H1 (cell line): ENCODE measurements around the gene SFXN4. TPM values are rescaled to one million over a fixed set of nuclear protein-coding genes. Genes with fewer than 3 reads are reported as not detected.

Experiments
- CTCF ChIA-PET: fragments of 300-600 bp; sonication (Branson Sonifier 250); formaldehyde crosslinking; loops from one replicate; lab custom pipeline; 2021; ENCODE audit not compliant: partially characterized antibody; lab: Charles Lee
- POLR2A ChIA-PET: fragments of 300-600 bp; sonication (Branson Sonifier 250); formaldehyde crosslinking; loops from one replicate; lab custom pipeline; 2021; ENCODE audit warnings: inconsistent platforms; ENCODE audit not compliant: partially characterized antibody; lab: Charles Lee
- DNase-seq, 2 experiments: peaks; one replicate each; pipeline versions ENCODE4 v3.0.0 to v3.0.0-alpha.2; 2010 to 2022; ENCODE audit warnings: low spot score in 2 of 2, low read depth in 1 of 2, mixed read lengths in 1 of 2
- FAIRE-seq: peaks from 2 replicates; lab custom pipeline; 2011; peaks lifted over from hg19 to GRCh38; lab: Jason Lieb, UNC
- H2AFZ ChIP-seq: 2 replicates; pipeline ENCODE4 v1.8.1; 2012; ENCODE audit warnings: low read length, inconsistent platforms
- H2AK5ac ChIP-seq: 2 replicates; pipeline ENCODE4 v1.6.1; 2013; ENCODE audit warnings: low read depth, low read length
- H2BK120ac ChIP-seq: replicated peaks from 2 replicates; pipeline ENCODE3; 2013; ENCODE audit warnings: low read depth, low read length, inconsistent platforms
- H2BK12ac ChIP-seq: 2 replicates; pipeline ENCODE4 v1.6.1; 2013; ENCODE audit warnings: low read depth, low read length
- H2BK15ac ChIP-seq: 2 replicates; pipeline ENCODE4 v1.6.1; 2013; ENCODE audit warnings: low read length
- H2BK20ac ChIP-seq: 2 replicates; pipeline ENCODE4 v1.6.1; 2013; ENCODE audit warnings: low read length
- H2BK5ac ChIP-seq: 2 replicates; pipeline ENCODE4 v1.6.1; 2013; ENCODE audit warnings: low read depth, low read length
- H3K14ac ChIP-seq: 2 replicates; pipeline ENCODE4 v1.6.1; 2013; ENCODE audit warnings: inconsistent platforms; ENCODE audit not compliant: insufficient read length
- H3K18ac ChIP-seq: 2 replicates; pipeline ENCODE4 v1.6.1; 2013; ENCODE audit warnings: low read length; ENCODE audit errors: extremely low read depth
- H3K23ac ChIP-seq: 2 replicates; pipeline ENCODE4 v1.6.1; 2013; ENCODE audit warnings: inconsistent platforms; ENCODE audit not compliant: insufficient read length
- H3K23me2 ChIP-seq: 2 replicates; pipeline ENCODE4 v1.6.1; 2013; ENCODE audit warnings: low read depth, low read length
- H3K27ac ChIP-seq: 2 replicates; pipeline ENCODE4 v1.6.1; 2011; ENCODE audit warnings: low read depth, low read length, inconsistent platforms
- H3K27me3 ChIP-seq, 4 experiments: replicated peaks in 1 of 4; 1 replicate in 1 of 4; 2 replicates in 3 of 4; pipeline versions ENCODE4 v1.6.1 to v1.8.1; 2011 to 2013; ENCODE audit warnings: low read length in 3 of 4, mild to moderate bottlenecking in 3 of 4, inconsistent platforms in 2 of 4, mixed read lengths in 2 of 4, moderate library complexity in 1 of 4; ENCODE audit not compliant: control insufficient read depth in 3 of 4, insufficient read depth in 3 of 4; ENCODE audit errors: extremely low read depth in 1 of 4
- H3K36me3 ChIP-seq, 4 experiments: 2 replicates each; pipeline versions ENCODE4 v1.6.1 to v1.8.1; 2011 to 2013; ENCODE audit warnings: mild to moderate bottlenecking in 4 of 4, low read length in 3 of 4, moderate library complexity in 2 of 4, control low read depth in 1 of 4, inconsistent platforms in 1 of 4; ENCODE audit not compliant: insufficient read depth in 4 of 4, control insufficient read depth in 2 of 4
- H3K4ac ChIP-seq: replicated peaks from 2 replicates; pipeline ENCODE3; 2013; ENCODE audit warnings: low read length, low read depth, mixed read lengths, inconsistent platforms; ENCODE audit not compliant: insufficient read length
- H3K4me1 ChIP-seq, 4 experiments: replicated peaks in 1 of 4; 1 replicate in 1 of 4; 2 replicates in 3 of 4; pipeline versions ENCODE4 v1.6.1 to v1.8.1; 2011 to 2013; ENCODE audit warnings: low read length in 3 of 4, inconsistent platforms in 2 of 4, mixed read lengths in 1 of 4; ENCODE audit not compliant: insufficient read depth in 4 of 4, control insufficient read depth in 3 of 4
- H3K4me2 ChIP-seq, 2 experiments: 2 replicates each; pipeline versions ENCODE4 v1.6.1 to v1.8.1; 2011 to 2013; ENCODE audit warnings: low read depth in 2 of 2, low read length in 2 of 2, control low read depth in 1 of 2, inconsistent platforms in 1 of 2, mild to moderate bottlenecking in 1 of 2; ENCODE audit not compliant: insufficient read depth in 1 of 2
- H3K4me3 ChIP-seq, 4 experiments: fragments of 200-600, 300-600 bp in 1 of 4; sonication (generic), shearing (Covaris generic), sonication (Bioruptor Twin) in 1 of 4; 2 replicates each; pipeline versions ENCODE4 v1.5.1 to v1.8.1; 2011 to 2016; ENCODE audit warnings: low read length in 4 of 4, low read depth in 3 of 4, control low read depth in 2 of 4, inconsistent platforms in 2 of 4, mild to moderate bottlenecking in 2 of 4, mixed read lengths in 1 of 4, moderate library complexity in 1 of 4; ENCODE audit not compliant: insufficient read depth in 2 of 4; ENCODE audit errors: extremely low read depth in 1 of 4
- H3K56ac ChIP-seq: replicated peaks from 2 replicates; pipeline ENCODE3; 2013; ENCODE audit warnings: low read depth, mild to moderate bottlenecking, mixed read lengths, low read length, inconsistent platforms; ENCODE audit not compliant: insufficient read length
- H3K79me1 ChIP-seq: 2 replicates; pipeline ENCODE4 v1.6.1; 2013; ENCODE audit warnings: low read depth, low read length, control low read depth
- H3K79me2 ChIP-seq, 2 experiments: 2 replicates each; pipeline versions ENCODE4 v1.6.1 to v1.8.1; 2012 to 2013; ENCODE audit warnings: low read length in 2 of 2, mild to moderate bottlenecking in 2 of 2, inconsistent platforms in 1 of 2; ENCODE audit not compliant: insufficient read depth in 2 of 2, control insufficient read depth in 1 of 2
- H3K9ac ChIP-seq, 4 experiments: replicated peaks in 1 of 4; 1 replicate in 1 of 4; 2 replicates in 3 of 4; pipeline versions ENCODE4 v1.6.1 to v1.8.1; 2011 to 2013; ENCODE audit warnings: low read depth in 3 of 4, low read length in 3 of 4, control low read depth in 2 of 4, mild to moderate bottlenecking in 2 of 4, moderate library complexity in 2 of 4, inconsistent platforms in 1 of 4; ENCODE audit errors: extremely low read depth in 1 of 4
- H3K9me3 ChIP-seq, 2 experiments: 2 replicates each; pipeline versions ENCODE4 v1.6.1 to v1.8.1; 2012 to 2013; ENCODE audit warnings: mild to moderate bottlenecking in 2 of 2, moderate library complexity in 2 of 2, control low read depth in 1 of 2, inconsistent platforms in 1 of 2, low read depth in 1 of 2, low read length in 1 of 2, mixed read lengths in 1 of 2; ENCODE audit not compliant: insufficient read depth in 2 of 2
- H4K20me1 ChIP-seq, 2 experiments: replicated peaks in 1 of 2; 2 replicates each; pipeline versions ENCODE3 to v1.8.1; 2011 to 2013; ENCODE audit warnings: inconsistent platforms in 2 of 2, low read length in 2 of 2, mild to moderate bottlenecking in 1 of 2; ENCODE audit not compliant: insufficient read depth in 2 of 2, control insufficient read depth in 1 of 2
- H4K5ac ChIP-seq: 2 replicates; pipeline ENCODE4 v1.6.1; 2013; ENCODE audit warnings: low read length, low read depth, mixed read lengths, inconsistent platforms; ENCODE audit not compliant: insufficient read length
- H4K8ac ChIP-seq: 2 replicates; pipeline ENCODE4 v1.8.0; 2013; ENCODE audit warnings: mild to moderate bottlenecking, moderate library complexity, low read length, inconsistent platforms; ENCODE audit not compliant: insufficient read depth; ENCODE audit errors: extremely low read depth
- H4K91ac ChIP-seq: replicated peaks from 2 replicates; pipeline ENCODE3; 2013; ENCODE audit warnings: low read length, mixed read lengths, inconsistent platforms; ENCODE audit not compliant: insufficient read length
- CBX8 ChIP-seq: fragments of 300-800, 300-1000 bp; sonication (generic); IDR thresholded peaks from 2 replicates; pipeline ENCODE4 v1.7.1; 2016; ENCODE audit warnings: low read depth, low read length, borderline replicate concordance
- CTBP2 ChIP-seq: IDR thresholded peaks from 2 replicates; pipeline ENCODE4 v1.7.0; 2011; ENCODE audit warnings: borderline replicate concordance, mild to moderate bottlenecking, moderate library complexity, mixed read lengths, low read length; ENCODE audit not compliant: insufficient read depth, insufficient read length
- E2F6 ChIP-seq: IDR thresholded peaks from 2 replicates; pipeline ENCODE4 v1.6.1; 2012; ENCODE audit warnings: inconsistent platforms
- EP300 ChIP-seq, 2 experiments: IDR thresholded peaks; 1 replicate in 1 of 2; 2 replicates in 1 of 2; pipeline ENCODE4 v1.6.1; 2011 to 2012; ENCODE audit warnings: low read depth in 2 of 2, low read length in 2 of 2, mild to moderate bottlenecking in 2 of 2, borderline replicate concordance in 1 of 2, inconsistent platforms in 1 of 2, moderate library complexity in 1 of 2
- FOSL1 ChIP-seq: IDR thresholded peaks from 2 replicates; pipeline ENCODE4 v1.6.1; 2011; ENCODE audit warnings: mild to moderate bottlenecking, low read depth, low read length, moderate library complexity; ENCODE audit not compliant: insufficient read depth
- GTF2F1 ChIP-seq: IDR thresholded peaks from 2 replicates; pipeline ENCODE4 v1.6.1; 2012; ENCODE audit warnings: low read depth, low read length, improper control_type of control experiment, borderline replicate concordance
- NRF1 ChIP-seq: IDR thresholded peaks from 2 replicates; pipeline ENCODE4 v1.6.1; 2011; ENCODE audit warnings: mild to moderate bottlenecking, low read depth, low read length, improper control_type of control experiment
- PHF8 ChIP-seq: fragments of 200-600 bp; sonication (generic); conservative IDR thresholded peaks from 2 replicates; pipeline ENCODE4 v1.7.1; 2012; ENCODE audit warnings: low read depth, mild to moderate bottlenecking, inconsistent platforms, low read length, moderate library complexity
- SUZ12 ChIP-seq: fragments of 200-600 bp; sonication (generic); IDR thresholded peaks from 2 replicates; pipeline ENCODE4 v1.6.1; 2012; ENCODE audit warnings: mild to moderate bottlenecking, inconsistent platforms, low read length, moderate library complexity, mixed read lengths
- TCF12 ChIP-seq: IDR thresholded peaks from 2 replicates; pipeline ENCODE4 v1.6.1; 2011; ENCODE audit warnings: low read depth, mild to moderate bottlenecking, low read length
- TEAD4 ChIP-seq: IDR thresholded peaks from 2 replicates; pipeline ENCODE4 v1.6.1; 2012; ENCODE audit warnings: low read depth, low read length, inconsistent platforms, mixed read lengths
- YY1 ChIP-seq: IDR thresholded peaks from 2 replicates; pipeline ENCODE4 v1.6.1; 2011; ENCODE audit warnings: low read depth, mild to moderate bottlenecking, low read length
- WGBS, 2 experiments: shearing (Covaris generic) in 1 of 2; methylation state at CpG; one replicate each; pipeline versions ENCODE4 v1.1.6 to v1.1.7; 2013 to 2015; ENCODE audit warnings: low lambda C conversion rate in 2 of 2, mixed read lengths in 2 of 2, inconsistent platforms in 1 of 2, low coverage in 1 of 2, missing lambda C conversion rate in 1 of 2; ENCODE audit not compliant: insufficient replicate concordance in 2 of 2, insufficient coverage in 1 of 2, insufficient read length in 1 of 2; ENCODE audit errors: extremely low coverage in 1 of 2, missing lambda C conversion rate in 1 of 2; 5-methylcytosine and 5-hydroxymethylcytosine counted together
- polyA plus RNA-seq, 7 experiments: library from polyadenylated mRNA; depleted of rRNA in 3 of 7; stranded (reverse) in 5 of 7; unstranded in 2 of 7; fragments of >200 nt in 5 of 7; fragments of 200-250 nt in 2 of 7; gene quantifications; 1 replicate in 5 of 7; 2 replicates in 1 of 7; 4 replicates in 1 of 7; pipeline versions ENCODE4 v1.2.1 to v1.2.3, GENCODE V29; 2011 to 2013; ENCODE audit warnings: missing spikeins in 2 of 7, mixed read lengths in 2 of 7
- total RNA-seq: library from RNA; stranded (reverse); fragmentation: NEBNext Ultra II Directional; extraction: Animal tissue kit (Norgen Biotek cat#: 25700); gene quantifications from 2 replicates; pipeline ENCODE4 v1.2.1, GENCODE V29; 2021

SFXN4 gene
- total and polyA plus RNA-seq, 2 of the 8 experiments (the other 6 are each of a cell fraction or from before 2014, with no cell fraction given), result 15.4 to 21.6 TPM

- peaks cover 3 to 26% (median 9%) of the 10 kb centered on the region in 4 experiments; a peak in 6 of 8 replicates for H3K36me3 ChIP-seq
- H2BK12ac ChIP-seq, result no peak overlapping the region
- H3K4ac ChIP-seq, result no peak overlapping the region
- CTCF ChIA-PET, result interaction anchor here (0.6 kb wide), 1 partner anchor 199 kb away, joined by 3 read pairs; no protein-coding TSS in a partner anchor
- no peak overlapping the region for H4K91ac ChIP-seq
- H3K79me1 ChIP-seq, result no peaks in the 10 kb centered on the region
- H2BK5ac ChIP-seq, result no peak overlapping the region
- DNase-seq (no peak), FAIRE-seq (no peak)
- H3K9ac ChIP-seq, result no peak overlapping the region; a peak in 1 of 7 replicates
- TF ChIP-seq YY1 (no peak), TEAD4 (no peak), PHF8 (no peak), SUZ12 (no peak), CBX8 (no peak), FOSL1 (no peak), E2F6 (no peak), GTF2F1 (no peak), CTBP2 (no peak), TCF12 (no peak), EP300 (IDR thresholded peaks at IDR 0.05; ENCODE audit: borderline replicate concordance in 1 of 2, low read depth in 2 of 2, low read length in 2 of 2) (no peak), NRF1 (no peak)
- peaks cover 0 to 2% of the 10 kb centered on the region in 2 experiments for H4K20me1 ChIP-seq
- no peak overlapping the region for H3K18ac ChIP-seq
- H3K23ac ChIP-seq, result no peak overlapping the region
- no peak overlapping the region for H3K56ac ChIP-seq
- no peak overlapping the region for H2BK120ac ChIP-seq
- no peak overlapping the region for H3K14ac ChIP-seq
- 93% methylated on average over 10 of the region's 12 CpGs; no CpG with 5 or more reads in 1 of the 2 experiments for WGBS, 2 experiments
- H2AFZ ChIP-seq, result no peak overlapping the region
- H4K5ac ChIP-seq, result no peak overlapping the region
- no peaks in the 10 kb centered on the region for H3K9me3 ChIP-seq
- H2AK5ac ChIP-seq, result no peak overlapping the region
- peak overlapping the region; percentile 68 to 93 (median 88); a peak in 5 of 8 replicates for H3K4me3 ChIP-seq
- H3K4me1 ChIP-seq, result peaks cover 0 to 3% (median 0%) of the 10 kb centered on the region in 4 experiments; a peak in 1 of 7 replicates
- no peak overlapping the region; the same call in 1 of the 2 replicates for H4K8ac ChIP-seq
- no peaks in the 10 kb centered on the region for H3K27me3 ChIP-seq
- no peak overlapping the region for H3K27ac ChIP-seq
- H3K4me2 ChIP-seq, result peak overlapping the region; percentile 63 to 92
- peaks cover 0 to 14% of the 10 kb centered on the region in 2 experiments; a peak in 2 of 4 replicates for H3K79me2 ChIP-seq
- H2BK20ac ChIP-seq, result no peak overlapping the region
- H2BK15ac ChIP-seq, result no peak overlapping the region
- H3K23me2 ChIP-seq, result peaks cover 6% of the 10 kb centered on the region; the same call in 1 of the 2 replicates
- POLR2A ChIA-PET, result interaction anchor here (0.7 to 2.4 kb wide), 6 partner anchors 11 to 76 kb away, joined by 3 to 23 read pairs (median 6); partner anchors contain the start of genes EIF3A and NANOS1
These were observed 60.4 kb downstream of the SFXN4 start for GRCh38 chr10:119105155-119105554.
